DMS53 (cell line): ENCODE measurements around the gene PLD1.
A peak's percentile ranks its signal among the peaks of the same experiment; 100 is the strongest.
"Not testable (repeated sequence)": the region's sequence is repeated elsewhere in the genome, so short reads cannot be mapped to it uniquely, and the experiment has no call there.

ENCODE experiments used
- DNase-seq: peaks from one replicate; lab custom pipeline; 2025; lab: John Stamatoyannopoulos, UW

The PLD1 gene

DNA sequence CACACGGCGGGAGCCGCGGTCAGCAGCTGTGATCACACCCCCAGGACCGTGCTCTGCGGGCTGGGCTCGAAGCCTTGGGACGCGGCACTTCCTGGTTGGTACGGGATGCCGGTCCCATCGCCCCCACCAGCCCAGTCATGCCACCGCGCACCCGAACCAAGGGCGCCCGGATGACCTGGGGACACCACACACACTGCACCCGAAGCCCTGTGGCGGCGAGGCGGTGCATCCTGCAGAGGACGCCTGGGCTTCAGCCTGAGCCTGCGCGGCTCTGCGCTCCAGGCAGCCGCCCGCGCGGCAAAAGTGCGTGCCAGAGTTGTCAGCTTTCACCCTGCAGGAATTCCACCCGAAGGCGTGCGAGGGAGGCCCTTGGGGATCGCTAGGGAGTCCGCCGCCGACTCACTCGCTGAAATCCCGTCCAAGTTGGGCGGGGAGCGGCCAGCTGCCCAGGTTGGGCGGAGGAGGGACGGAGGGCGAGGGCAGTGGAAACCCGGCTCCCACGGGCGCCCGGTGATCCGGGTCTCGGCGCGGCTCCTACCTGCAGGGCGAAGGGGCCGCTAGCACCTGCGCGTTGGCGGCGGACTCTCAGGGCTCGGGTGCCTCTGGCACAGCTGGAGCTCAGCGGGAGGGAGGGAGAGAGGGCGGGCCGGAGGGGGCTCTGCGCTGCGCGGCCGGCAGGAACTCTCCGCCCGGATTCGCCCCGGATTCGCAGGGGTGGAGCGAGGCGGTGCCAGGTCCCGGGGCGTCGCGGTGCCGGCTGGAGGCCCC, at the start of gene PLD1:
PLD1 (minus strand) TSS at position 623 of the 768 bp plus-strand sequence. CDS start 72,432 bp downstream, outside the sequence.
- DNase-seq = peak; percentile 93

- not testable (repeated sequence) for DNase-seq
Measured at GRCh38 chr3:171858770-171859169, 48.5 kb upstream of the PLD1 start.

DNA sequence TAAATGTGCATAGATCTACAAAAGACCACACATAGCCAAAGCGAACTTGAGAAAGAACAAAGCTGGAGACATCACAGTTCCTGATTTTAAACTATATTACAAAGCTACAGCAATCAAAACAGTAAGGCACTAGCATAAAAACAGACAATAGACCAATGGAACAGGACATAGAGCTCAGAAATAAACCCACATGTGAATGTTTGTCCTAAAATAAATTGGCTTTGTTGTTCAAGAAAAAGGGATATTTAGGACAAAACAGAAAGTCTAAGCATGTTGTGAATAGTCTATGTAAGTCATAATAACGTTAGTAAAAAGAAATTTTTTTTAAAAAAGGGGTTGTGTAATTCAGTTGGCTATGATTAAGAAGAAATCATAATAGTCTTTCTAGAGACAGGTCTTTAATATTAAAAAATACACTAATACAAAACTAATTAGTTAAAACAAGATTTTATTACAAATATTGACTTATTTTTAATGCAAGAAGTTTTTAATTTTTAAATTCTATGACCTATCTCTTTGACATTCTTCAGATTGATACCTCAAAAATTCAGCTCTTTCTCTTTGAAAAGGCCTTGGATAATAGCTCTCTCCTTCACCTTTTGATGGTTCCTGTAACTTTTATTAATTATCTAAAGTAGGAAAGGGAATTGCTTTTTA, 44.5 kb upstream of the PLD1 start:
- DNase-seq = peak; percentile 25

DNA sequence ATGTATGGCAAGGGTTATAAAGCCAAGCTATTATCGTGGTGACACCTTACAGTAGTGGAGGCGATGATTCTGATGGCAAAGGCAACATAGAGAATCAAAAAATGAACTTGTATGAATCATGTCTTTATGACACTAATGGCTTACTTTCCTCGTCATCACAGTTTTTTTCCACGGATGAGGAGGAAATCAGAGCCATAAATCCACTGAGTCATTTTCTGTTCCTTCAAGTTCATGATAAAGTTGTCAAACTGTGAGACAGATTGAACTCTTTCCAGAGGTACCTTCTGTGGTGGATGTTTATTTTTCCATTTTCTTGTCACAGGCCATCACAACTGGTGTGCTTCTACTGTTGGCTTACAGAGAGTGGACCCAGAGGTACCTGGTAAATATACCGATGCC, 41.4 kb upstream of the PLD1 start:
- no peak for DNase-seq

DNA sequence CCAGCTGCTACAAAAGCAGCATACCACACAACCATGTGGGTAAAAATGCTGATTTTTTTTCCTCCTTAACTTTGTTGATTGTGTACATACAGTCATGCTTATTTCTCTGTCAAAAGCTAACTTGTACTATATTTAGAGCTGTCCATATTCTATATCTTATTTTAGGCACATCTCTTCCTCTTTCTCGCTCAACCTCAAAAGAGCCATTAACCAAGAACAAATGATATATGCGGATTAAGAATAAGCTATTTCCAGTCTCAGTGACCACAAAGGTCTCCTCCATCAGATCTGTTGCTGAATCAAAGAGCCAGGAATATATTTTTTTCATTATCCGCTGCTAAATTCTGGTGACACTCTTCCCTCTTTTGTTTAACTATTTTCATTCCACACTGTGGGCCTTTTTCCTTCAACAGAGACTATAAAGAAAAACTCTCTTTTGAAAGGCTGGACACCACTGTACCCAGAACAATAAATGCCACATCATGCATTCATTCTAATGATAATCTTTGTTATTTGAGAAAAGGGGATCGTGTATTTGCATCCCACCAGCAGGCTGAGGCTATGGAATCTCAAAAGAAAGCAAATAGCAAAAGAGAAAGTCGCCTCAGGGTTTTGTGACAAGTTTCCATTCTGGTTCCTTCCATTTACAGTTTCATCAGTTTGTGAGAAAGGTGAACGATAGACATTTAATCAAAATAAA, 40.8 kb upstream of the PLD1 start:
- no peak for DNase-seq

GRCh38 chr3:171850320-171850959, 40.2 kb upstream of the PLD1 start:
- no peak for DNase-seq

DNA sequence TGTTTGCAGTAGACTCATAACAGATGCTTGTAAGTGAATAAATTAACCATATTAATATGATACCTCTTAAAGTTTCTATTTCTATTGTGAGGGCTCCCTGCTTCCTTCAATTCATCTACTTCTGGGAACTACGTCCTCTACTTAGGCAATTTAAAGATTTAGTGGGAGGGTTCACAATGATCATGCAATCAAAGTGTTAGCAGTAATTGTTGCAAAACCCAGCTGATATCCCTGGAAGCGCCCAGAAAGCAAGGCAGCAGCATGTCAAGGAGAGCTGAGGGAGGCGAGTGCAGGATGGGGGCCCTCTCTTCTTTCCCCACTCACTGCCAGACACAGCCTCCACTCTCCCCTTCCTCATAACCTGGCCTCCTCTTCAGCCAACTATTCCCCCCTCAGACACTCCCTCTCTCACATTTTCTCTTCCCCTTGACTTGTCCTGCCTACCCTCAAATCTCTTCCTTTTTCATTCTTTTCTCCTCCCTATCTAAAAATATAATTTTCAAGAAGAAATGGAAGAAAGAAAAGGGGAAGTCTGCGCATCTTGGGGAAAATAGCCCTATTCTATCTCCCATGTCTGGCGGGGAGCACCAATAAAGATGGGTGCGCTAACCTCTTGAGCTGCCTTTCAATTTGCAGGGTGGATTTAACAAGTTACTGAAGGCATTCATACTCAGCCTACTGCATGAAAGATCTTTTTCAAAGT, 39.5 kb upstream of the PLD1 start:
- no peak for DNase-seq

DNA sequence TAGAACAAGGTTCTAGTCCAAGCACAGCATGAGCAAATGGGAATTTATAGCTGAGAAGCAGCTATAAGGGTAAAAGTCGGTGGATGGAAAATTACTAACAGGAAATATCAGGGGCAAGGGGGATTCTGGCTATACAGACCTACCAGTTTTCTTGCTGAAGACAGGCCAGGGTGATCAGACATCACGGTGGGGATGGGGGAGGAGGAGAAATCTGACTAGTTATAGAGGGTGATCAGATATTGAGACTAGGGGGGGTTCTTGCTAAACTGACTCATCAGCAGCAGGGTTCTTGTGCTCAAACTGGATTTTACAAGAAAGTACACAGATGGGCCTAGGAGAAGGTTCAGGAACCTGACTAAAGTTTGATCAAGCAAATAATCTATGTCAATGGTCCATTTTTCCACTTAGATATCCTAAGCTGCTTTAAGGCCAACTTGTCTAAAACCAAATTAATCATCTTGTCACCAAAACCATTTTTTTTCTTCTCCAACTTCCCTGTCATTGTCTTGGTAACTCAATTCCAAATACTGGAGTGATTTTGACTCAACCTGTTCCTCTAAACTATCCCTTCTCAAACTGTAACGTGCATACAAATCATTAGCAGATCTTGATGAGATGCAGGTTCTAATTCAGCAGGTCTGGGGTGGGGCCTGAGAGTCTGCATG, 37.4 kb upstream of the PLD1 start:
- DNase-seq = no peak

DNA sequence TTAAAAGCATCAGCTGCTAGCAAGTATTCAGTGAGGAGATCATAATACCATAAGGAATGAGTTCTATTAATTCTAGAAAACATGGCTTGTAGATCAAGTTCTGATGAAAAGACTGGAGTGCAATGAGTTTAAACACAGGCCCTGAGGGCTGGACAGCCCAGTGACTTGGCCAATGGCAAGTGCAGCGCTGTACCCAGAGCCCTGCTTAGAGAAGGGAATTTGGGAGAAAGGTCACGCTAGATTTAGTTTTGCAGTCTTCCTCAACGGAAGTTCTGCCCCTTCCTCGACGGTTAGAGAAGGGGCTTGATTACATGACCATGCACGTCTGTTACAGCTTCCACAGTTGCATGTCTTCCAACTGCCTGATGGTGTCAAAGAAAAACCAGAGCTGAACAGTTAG, 36.9 kb upstream of the PLD1 start:
- no peak for DNase-seq

DNA sequence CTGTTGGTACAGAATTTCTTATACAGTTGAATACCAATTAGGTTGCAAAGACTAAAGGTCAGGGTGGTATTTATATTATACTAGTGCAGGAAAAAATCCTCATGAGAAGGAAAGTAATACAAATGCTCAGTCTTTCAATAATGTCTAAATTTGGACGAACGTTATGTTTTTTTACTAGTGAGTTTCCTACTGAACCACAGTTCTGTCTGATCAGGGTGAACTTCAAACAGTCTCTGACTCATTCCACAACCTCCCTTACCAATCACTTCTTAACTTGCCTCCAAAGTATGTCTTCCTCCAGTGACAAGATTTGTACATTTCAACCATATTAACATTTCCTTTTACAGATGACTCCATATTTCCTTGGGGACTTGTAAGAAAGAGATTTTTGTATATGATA, 36.3 kb upstream of the PLD1 start:
- no peak for DNase-seq

GRCh38 chr3:171845481-171846284, 35.4 kb upstream of the PLD1 start:
- DNase-seq = no peak

DNA sequence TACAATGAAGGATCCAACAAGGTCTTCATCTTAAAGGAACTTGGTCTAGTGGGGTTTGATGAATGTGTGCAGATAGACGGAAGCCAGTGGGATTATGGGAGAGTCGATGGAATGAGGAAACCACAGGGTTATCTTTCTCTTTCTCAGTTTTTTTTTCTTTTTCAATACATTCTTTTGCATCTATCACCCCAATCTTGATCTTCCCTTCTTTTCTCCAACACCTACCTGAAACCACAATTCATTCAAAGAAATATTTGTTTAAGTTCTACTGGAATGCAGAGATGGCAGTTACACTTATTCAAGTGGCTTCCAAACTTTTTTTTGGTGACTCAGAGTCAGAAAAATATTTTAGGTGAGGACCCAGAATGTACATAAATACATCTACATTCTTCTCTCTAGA, 34.6 kb upstream of the PLD1 start:
- no peak for DNase-seq

DNA sequence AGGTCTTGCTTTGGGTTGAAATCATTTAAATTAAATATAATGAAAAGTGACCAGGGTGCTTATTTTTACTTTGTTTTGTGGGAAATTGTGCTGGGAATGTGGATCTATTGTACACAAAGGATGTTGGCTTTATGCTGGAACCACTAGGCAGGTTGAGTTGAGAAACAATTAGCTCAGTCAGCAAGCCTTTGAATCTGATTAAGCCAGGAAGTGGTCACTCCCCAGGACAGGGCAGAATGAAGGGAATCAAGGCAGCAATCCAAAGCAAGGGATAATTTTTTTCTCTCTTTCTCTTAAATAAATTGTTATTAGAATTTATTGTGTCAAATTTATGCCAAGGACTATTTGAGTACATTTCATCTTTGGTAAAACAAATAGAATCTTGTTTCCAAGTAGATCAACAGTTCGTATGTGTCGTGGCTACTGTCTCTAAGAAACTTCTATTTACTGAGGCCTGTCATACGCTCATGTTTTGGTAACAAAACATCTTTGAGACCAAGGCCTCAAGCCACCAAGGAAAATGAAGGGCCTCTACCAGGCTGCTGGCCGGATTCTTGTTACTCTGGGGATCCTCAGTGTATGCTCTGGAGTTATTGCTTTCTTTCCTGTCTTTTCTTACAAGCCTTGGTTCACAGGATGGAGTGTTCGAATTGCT, 32.7 kb upstream of the PLD1 start, which contains the start of gene TMEM212:
TMEM212 (plus strand) TSS at position 486 of the 655 bp plus-strand sequence; CDS start at position 521, 35 bp downstream.
- DNase-seq = peak; percentile 38

GRCh38 chr3:171841620-171842000, 31.3 kb upstream of the PLD1 start:
- no peak for DNase-seq

DNA sequence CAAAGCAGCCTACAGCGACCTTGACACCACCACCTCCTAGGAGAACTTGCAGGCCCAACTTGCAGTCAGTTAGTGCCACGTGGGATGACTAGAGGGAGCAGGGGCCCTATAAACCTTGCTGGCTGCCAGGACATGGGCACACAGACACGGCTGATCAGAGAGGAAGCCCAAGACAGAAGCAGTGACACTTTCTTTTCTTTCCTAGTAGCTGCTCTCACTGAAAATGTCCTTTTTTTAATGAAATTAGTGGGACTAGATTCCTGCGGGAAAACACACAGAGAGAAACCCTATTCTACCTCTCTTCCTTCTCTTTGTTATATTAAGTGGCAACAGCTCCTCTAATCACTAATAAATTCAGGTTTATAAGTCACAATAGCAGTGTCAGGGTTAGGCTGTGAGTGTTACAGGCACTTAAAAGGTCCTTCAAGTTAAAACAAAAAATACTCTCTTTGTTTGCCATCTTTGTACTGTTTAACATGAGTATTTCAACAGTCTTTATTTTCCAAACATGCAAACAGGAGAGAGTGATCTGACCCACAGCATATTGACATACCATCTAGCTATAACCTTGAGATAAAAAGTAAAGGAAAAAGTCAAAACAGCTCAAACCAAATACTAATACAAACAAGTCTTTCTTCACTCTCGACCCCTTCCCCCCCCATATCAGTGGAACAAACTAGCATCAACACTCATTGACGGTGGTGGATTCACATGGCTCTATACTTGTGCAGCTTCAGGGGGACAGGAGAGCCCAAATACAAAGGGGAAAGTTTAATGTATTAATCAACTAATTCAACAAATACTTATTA, 30.7 kb upstream of the PLD1 start:
- peak; percentile 18 for DNase-seq

- no peak for DNase-seq
Measured at GRCh38 chr3:171840445-171840810, 30.1 kb upstream of the PLD1 start.

- DNase-seq = no peak
Measured at GRCh38 chr3:171839270-171839669, 29.0 kb upstream of the PLD1 start.

DNA sequence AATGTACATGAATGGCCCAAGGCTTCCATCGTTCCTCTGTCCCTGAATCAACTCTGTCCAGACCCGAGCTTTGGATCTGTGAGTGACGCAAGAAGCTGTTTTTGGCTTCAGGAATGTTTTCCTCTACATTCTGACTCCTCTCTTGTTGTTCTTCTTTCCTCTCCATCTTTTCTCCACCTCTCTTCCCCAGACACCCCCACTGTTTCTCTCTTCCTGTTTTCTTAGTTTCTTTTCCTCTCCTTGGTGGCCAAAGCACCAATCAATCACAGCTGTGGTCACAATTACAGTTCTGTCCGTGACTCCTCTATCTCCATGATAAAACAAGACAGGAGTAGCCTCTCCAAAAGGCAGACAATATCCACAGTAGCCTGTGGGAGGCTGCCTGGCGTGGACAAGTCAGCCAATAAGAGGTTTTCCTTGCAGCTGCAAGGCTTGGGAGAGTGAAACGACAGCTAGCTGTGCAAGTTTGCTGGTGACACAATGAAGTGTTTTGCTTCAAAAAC, 28.0 kb upstream of the PLD1 start:
- DNase-seq = no peak

DNA sequence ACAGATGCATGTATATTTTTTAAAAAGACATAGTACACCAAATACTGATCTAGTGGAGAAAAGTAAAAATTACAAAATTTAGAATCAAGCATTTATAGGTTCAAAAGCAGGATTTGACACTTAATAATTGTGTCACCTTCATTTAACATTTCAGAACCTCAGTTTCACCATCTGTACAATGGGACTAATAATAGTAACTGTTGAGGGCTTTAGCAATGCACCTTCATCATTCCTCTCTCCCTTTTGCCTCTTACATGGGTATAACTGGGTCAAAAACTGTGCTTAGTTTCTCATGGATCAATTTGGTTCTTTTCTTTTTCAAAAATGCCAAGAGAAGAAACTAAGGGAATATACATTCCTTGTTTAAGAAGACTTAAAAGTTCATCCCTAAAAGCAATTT, 27.4 kb upstream of the PLD1 start:
- no peak for DNase-seq
